ENCODE data around the gene CFAP69.

CFAP69 gene, protein sequence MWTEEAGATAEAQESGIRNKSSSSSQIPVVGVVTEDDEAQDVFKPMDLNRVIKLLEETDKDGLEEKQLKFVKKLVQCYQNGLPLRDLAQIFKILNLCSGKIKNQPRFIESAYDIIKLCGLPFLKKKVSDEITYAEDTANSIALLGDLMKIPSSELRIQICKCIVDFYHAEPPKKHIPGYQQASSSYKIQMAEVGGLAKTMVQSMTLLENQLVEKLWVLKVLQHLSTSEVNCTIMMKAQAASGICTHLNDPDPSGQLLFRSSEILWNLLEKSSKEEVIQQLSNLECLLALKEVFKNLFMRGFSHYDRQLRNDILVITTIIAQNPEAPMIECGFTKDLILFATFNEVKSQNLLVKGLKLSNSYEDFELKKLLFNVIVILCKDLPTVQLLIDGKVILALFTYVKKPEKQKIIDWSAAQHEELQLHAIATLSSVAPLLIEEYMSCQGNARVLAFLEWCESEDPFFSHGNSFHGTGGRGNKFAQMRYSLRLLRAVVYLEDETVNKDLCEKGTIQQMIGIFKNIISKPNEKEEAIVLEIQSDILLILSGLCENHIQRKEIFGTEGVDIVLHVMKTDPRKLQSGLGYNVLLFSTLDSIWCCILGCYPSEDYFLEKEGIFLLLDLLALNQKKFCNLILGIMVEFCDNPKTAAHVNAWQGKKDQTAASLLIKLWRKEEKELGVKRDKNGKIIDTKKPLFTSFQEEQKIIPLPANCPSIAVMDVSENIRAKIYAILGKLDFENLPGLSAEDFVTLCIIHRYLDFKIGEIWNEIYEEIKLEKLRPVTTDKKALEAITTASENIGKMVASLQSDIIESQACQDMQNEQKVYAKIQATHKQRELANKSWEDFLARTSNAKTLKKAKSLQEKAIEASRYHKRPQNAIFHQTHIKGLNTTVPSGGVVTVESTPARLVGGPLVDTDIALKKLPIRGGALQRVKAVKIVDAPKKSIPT

GRCh38 chr7:90244909-90245851 is at the start of gene CFAP69:
TSS of gene CFAP69 (plus strand) at chr7:90245174. CDS start at chr7:90245425, 251 bp downstream.
- no peak for FAIRE-seq

DNA sequence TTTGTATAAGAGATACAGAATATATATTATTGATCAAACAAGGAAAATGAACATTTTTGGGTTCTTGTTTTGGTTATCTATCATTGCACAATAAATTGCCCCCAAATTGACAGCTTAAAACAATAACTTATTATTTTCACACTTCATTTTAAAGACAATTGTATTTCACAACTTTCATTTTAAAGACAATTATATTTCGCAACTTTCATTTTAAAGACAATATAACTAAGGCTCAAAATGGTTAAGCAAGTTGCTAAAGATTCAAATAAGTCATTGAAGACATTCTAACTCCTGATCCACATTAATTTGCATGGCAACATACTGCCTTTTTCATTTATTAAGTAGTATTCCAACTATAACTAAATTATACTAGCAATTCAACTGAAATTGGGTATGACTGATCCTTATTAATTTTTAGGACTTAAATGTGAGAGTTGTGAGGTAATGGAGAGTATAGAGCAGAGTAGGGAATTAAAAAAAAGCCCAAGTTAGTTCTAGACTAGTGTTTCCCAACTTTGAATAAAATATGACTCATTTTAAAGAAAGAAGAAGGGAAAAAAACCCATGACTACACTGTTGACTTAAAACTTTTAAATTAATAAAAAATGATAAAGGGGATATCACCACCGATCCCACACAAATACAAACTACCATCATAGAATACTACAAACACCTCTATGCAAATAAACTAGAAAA is 43.3 kb upstream of the CFAP69 start:
- FAIRE-seq: no peak

- FAIRE-seq: no peak
Observed at GRCh38 chr7:90207956-90208355, 37.0 kb upstream of the CFAP69 start.

DNA sequence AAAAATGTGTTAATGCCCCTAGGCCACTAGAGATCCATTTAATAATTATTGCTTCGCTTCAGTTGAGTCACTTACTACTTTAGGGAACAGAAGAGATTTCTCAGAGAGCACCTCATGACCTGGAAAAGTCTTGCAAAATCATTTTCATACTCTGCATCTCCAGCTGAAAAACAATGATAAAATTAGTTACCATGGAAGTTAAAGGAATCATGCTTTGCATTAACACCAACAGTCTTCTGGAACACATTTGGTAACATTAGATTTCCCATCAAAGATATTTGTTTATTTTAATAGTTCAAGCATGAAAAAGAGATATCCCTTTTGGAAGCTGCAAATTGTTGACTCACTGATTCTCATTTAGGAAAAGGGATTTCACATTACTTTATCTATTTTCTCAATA is 35.2 kb upstream of the CFAP69 start:
- no peak for FAIRE-seq

DNA sequence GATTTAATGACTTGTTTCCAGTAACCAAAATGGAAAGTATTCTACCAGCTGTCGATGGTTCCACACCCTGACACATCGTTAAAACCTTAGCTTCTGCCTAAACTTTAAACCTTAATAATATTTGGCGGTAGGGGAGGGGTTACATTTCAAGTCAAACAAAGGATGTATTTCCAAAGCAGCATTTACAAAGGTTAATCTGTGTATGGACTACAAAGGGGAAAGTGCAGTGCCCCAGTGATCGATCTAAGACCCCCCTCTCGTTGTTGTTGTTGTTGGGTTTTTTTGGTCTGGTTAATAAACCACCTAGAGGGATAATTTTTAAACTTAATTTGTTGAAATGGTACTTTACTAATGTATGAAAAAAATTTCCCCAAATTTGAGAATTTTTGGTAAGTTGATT is 34.5 kb upstream of the CFAP69 start:
- no peak for FAIRE-seq

GRCh38 chr7:90210981-90211380 is 34.0 kb upstream of the CFAP69 start:
- no peak for FAIRE-seq

GRCh38 chr7:90211391-90212148 is 33.4 kb upstream of the CFAP69 start, which contains the start of gene STEAP2:
TSS of gene STEAP2 (plus strand) at chr7:90211740. CDS start at chr7:90225083, 13,343 bp downstream.
- FAIRE-seq: no peak

- no peak for FAIRE-seq
Observed at GRCh38 chr7:90212149-90212495, 32.9 kb upstream of the CFAP69 start.

- FAIRE-seq: no peak
Observed at GRCh38 chr7:90213521-90213920, 31.5 kb upstream of the CFAP69 start.

DNA sequence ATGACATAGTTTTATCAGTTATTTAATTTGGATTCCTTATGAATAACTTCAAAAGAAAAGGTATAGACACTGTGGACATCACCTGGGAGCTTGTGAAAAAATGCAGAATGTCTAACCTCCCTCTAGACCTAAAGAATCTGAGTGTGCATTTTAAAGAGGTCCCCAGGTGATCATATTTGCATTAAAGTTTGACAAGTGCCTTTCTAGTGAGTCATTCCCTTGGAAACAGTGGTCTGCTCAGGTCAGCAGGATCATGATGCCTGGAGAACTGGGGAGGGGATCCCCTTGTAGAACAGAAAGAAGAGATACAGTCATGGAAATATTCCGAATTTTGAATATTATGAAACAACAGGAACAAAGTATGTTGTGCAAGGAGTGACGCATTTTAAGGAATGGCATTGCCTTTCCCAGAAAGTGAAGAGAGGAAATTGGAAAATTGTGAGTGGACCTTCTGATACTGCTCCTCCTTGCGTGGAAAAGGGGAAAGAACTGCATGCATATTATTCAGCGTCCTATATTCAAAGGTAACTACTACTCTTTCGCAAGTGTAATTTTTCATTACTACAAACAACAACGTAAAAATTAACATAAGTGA is 28.8 kb upstream of the CFAP69 start:
- no peak for FAIRE-seq

DNA sequence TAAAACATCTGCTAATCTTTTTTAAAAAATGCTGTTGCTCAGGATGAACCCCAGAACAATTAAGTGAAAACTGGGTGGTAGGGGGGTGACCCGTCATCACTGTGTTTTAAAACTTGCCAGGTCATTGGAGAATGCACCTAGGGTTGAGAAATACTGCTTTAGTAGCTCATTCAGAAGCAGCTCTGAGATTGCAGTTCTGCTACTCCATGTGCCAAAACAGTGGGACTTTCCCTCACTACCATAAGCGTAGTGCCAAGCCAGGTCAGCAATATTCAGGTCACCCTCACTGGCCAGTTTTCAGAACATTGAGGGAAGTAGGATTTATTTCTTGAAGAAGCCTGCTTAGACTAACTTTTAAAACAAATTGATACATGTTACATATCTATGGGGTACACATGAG is 28.2 kb upstream of the CFAP69 start:
- no peak for FAIRE-seq

DNA sequence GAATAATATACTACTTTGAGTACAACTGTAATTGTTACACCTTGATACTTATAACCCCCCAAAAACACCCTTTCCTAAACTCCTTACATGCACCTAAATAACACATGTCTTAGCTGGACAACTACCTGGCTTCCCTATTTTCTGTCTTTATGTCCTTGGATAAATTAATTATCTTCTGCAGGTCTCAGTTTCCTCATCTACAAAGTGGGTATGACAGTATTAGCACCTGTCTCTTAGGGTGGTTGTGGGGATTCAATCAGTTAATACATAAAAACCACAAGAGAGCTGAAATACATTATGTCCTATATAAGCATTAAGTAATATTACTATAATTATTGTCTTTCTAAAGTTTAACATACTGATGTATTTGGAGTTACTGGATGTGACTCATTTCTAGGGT is 22.6 kb upstream of the CFAP69 start:
- no peak for FAIRE-seq

DNA sequence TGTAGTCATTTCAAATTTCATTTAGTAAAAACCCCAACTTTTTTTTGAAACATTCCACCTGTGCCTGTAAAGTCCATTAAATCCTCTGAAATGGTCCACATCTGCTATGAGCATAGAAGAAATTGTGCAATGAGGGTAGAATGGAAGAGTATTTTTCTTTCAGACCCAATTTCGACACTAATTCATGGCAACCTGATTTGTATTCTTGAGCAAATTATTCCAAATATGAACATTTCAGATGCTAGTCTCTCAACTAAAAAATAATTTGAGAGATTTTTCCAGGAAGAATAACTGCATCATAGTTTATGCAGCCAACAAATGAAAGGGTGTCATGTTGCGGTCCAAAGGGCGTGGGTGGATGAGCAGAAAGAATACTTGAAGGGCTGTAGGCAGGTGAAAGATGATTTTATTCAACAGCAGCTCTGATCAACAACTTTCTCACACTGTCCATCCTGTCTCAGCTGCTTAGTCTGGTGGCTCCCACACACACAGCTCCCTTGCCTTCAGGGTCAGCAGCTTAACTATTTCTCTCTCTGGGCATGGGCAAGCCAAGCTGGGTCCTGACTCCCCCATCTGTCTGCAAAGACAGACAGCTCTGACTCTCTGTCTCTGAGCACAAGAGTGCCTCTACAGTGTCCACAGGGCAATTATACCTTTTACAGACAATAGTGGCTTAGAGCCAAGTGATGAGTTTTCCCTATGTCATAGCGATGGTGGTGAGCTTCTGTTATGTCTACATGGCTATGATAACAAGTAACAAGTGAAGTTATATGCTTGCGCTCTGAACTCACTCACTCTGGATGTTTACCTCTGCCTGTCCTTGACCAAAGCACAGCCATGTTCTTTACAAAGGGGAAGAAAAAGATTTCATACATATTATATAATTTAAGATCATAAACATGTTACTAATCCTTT is 21.9 kb upstream of the CFAP69 start:
- no peak for FAIRE-seq

- FAIRE-seq: no peak
Observed at GRCh38 chr7:90224195-90224594, 20.8 kb upstream of the CFAP69 start.

- no peak for FAIRE-seq
Observed at GRCh38 chr7:90225181-90225580, 19.8 kb upstream of the CFAP69 start.

DNA sequence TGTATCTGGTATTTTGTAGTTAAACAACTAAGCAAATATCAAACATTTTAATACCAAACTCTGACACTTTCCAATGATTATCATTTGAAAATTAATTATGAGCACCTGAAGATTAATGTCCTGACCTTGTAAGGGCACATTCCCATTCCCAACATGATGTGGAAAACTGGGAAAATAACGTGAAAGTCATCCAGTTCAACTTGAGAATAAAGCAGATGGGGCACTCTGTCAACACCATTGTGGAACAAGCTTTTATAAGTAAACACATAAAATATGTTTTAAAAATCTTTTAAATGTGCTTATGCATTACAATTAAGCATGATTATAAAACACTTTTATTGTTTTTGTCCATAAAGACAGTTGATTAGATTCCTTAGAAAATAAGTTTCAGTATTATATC is 19.4 kb upstream of the CFAP69 start:
- FAIRE-seq: no peak

DNA sequence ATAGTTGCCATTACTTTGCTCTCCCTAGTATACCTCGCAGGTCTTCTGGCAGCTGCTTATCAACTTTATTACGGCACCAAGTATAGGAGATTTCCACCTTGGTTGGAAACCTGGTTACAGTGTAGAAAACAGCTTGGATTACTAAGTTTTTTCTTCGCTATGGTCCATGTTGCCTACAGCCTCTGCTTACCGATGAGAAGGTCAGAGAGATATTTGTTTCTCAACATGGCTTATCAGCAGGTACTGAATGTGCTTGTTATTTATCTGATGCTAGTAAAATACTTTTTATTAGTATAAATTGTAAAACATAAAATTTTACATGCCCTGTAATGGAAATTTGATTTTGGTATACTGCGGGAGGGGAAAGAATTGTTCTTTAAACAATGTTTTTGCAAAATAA is 17.7 kb upstream of the CFAP69 start:
- no peak for FAIRE-seq

- no peak for FAIRE-seq
Observed at GRCh38 chr7:90229682-90230081, 15.3 kb upstream of the CFAP69 start.

DNA sequence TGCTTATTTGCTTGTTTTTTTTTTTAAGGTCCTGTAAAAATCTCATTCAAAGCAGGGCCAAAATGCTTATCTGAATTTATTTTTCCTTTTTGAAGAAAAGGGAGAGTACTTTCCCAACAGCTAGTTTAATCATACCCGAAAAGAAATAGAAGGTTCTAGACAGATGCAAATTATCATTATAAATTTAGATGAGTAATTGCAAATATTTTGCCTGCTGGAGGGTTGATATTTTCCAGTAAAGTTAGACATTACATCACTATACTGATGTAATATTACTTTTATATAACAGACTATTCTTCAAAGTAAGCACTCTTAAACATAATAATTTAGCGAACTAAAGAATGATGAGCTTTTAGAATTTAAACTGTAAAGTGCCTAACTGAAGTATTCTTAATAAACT is 14.1 kb upstream of the CFAP69 start:
- FAIRE-seq: no peak

DNA sequence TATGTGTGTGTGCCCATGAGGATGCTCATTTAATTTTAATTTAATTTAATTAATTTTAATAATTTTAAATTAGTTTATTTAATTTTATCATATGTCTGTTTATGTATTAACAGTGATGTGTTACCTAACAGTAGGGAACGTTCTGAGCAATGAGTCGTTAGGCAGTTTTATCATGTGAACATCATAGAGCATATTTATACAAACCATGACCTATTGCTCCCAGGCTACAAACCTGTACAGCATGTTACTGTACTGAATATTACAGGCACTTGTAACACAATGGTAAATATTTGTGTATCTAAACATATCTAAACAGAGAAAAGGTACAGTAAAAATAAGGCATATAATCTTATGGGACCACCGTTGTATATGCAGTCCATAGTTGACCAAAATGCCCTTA is 13.7 kb upstream of the CFAP69 start:
- FAIRE-seq: peak; percentile 56
